HepG2 (cell line): ENCODE data around the gene SPANXN3. TPM values are rescaled to one million over a fixed set of nuclear protein-coding genes. Genes with fewer than 3 reads are reported as not detected.

Experiments used
- polyA plus RNA-seq, 8 experiments: library from polyadenylated mRNA; depleted of rRNA in 3 of 8; stranded (reverse) in 7 of 8; unstranded in 1 of 8; fragments of >200 nt; fragmentation: Illumina TruSeq in 4 of 8; extraction: Trizol in 4 of 8; gene quantifications; 2 replicates each; pipeline versions ENCODE4 v1.2.1 to v1.2.3, GENCODE V29; 2011 to 2016; ENCODE audit warnings: low read depth in 4 of 8, missing spikeins in 1 of 8, mixed read lengths in 1 of 8; ENCODE audit not compliant: insufficient read depth in 1 of 8
- total RNA-seq, 5 experiments: library from RNA; depleted of rRNA; stranded (reverse); fragments of >200 nt; fragmentation: Illumina TruSeq; extraction: Trizol; gene quantifications; 2 replicates each; pipeline ENCODE4 v1.2.3, GENCODE V29; 2016; ENCODE audit warnings: low read depth in 1 of 5

Gene SPANXN3
- total and polyA plus RNA-seq, 2 of the 13 experiments (the other 11 are each of a cell fraction or from before 2014, with no cell fraction given): not detected

Other genes with a start within 250 kb of the SPANXN3 start
- not detected in 2 replicates for gene SLITRK4, start 118.6 kb upstream of the SPANXN3 start, total RNA-seq (2016; rRNA removed; fragmentation: Illumina TruSeq; extraction: Trizol)
- gene SLITRK4, start 118.6 kb upstream of the SPANXN3 start, polyA plus RNA-seq (2011; rRNA removed): not detected in 2 replicates
- gene SPANXN2, start 203.3 kb upstream of the SPANXN3 start, total RNA-seq (2016; rRNA removed; fragmentation: Illumina TruSeq; extraction: Trizol): not detected in 2 replicates
- not detected in 2 replicates for gene SPANXN2, start 203.3 kb upstream of the SPANXN3 start, polyA plus RNA-seq (2011; rRNA removed)